Activated CD4-positive, alpha-beta memory T cell treated with anti-CD3 and anti-CD28 coated beads, Interleukin-2, amount 10 ng/mL, durations not matched to agents 7 days and 5 days (primary cell): ENCODE results near the gene CD19. TPM values are rescaled to one million over a fixed set of nuclear protein-coding genes. Genes with fewer than 3 reads are reported as not detected.
A peak's percentile ranks its signal among the peaks of the same experiment; 100 is the strongest.
"Not testable (repeated sequence)": the region's sequence is repeated elsewhere in the genome, so short reads cannot be mapped to it uniquely, and the experiment has no call there.

Experiments
- CTCF ChIA-PET: fragments of 350-600 bp; sonication (Branson Sonifier 250); formaldehyde crosslinking; loops from one replicate; lab custom pipeline; 2021; ENCODE audit warnings: antibody characterized with exemption, inconsistent platforms; lab: Charles Lee
- POLR2A ChIA-PET: fragments of 350-600 bp; sonication (Branson Sonifier 250); formaldehyde crosslinking; loops from one replicate; lab custom pipeline; 2021; ENCODE audit warnings: antibody characterized with exemption; lab: Charles Lee
- DNase-seq: peaks from one replicate; pipeline ENCODE4 v3.0.0-alpha.2; 2020
- H3K27ac Mint-ChIP-seq: one replicate; pipeline ENCODE4 v1.8.0; 2021; ENCODE audit warnings: mild to moderate bottlenecking, mixed read lengths
- H3K27me3 Mint-ChIP-seq: one replicate; pipeline ENCODE4 v1.8.0; 2021; ENCODE audit warnings: mixed read lengths
- H3K36me3 Mint-ChIP-seq: one replicate; pipeline ENCODE4 v1.8.0; 2021; ENCODE audit warnings: low read depth, mixed read lengths
- H3K4me1 Mint-ChIP-seq: one replicate; pipeline ENCODE4 v1.8.0; 2021; ENCODE audit warnings: mixed read lengths
- H3K4me3 Mint-ChIP-seq: one replicate; pipeline ENCODE4 v1.8.0; 2021; ENCODE audit warnings: mild to moderate bottlenecking, mixed read lengths
- H3K9me3 Mint-ChIP-seq: one replicate; pipeline ENCODE4 v1.8.0; 2021; ENCODE audit warnings: mixed read lengths
- total RNA-seq, 2 experiments: library from RNA; stranded (reverse); gene quantifications; one replicate each; pipeline ENCODE4 v1.2.3, GENCODE V29; 2021

CD19 gene
- total RNA-seq, 2 experiments from 2014 or later, result not detected

GRCh38 chr16:28946681-28947080 is 14.9 kb downstream of the CD19 start:
- Mint-ChIP-seq H3K27ac (no peak overlapping the region), H3K4me3 (no peak overlapping the region), H3K36me3 (peaks cover 8% of the 10 kb centered on the region), H3K4me1 (peaks cover 35% of the 10 kb centered on the region), H3K9me3 (no peaks in the 10 kb centered on the region), H3K27me3 (no peaks in the 10 kb centered on the region)
- DNase-seq, result no peak
- ChIA-PET CTCF (interaction anchor here (2.8 kb wide), 1 partner anchor 17 kb away, joined by 20 read pairs; no protein-coding TSS in a partner anchor), POLR2A (interaction anchor here (1.0 kb wide), 1 partner anchor 124 kb away, joined by 4 read pairs; the partner anchor contains the start of gene ATXN2L)

GRCh38 chr16:28950648-28951409 is 19.1 kb downstream of the CD19 start, which contains the start of gene NFATC2IP:
Gene NFATC2IP, plus strand, starts transcription at chr16:28950937. Its CDS starts 75 bp downstream, at chr16:28951012.
- DNase-seq, result peak; percentile 100
- peaks cover 37% of the 10 kb centered on the region for H3K4me1 Mint-ChIP-seq
- peak within 1 kb of the TSS; percentile 88 for H3K4me3 Mint-ChIP-seq
- H3K27me3 Mint-ChIP-seq, result no peaks in the 10 kb centered on the region
- H3K27ac Mint-ChIP-seq, result peak within 1 kb of the TSS; percentile 88
- no peaks in the 10 kb centered on the region for H3K9me3 Mint-ChIP-seq
- POLR2A ChIA-PET, result interaction anchor here (0.7 to 2.9 kb wide), 13 partner anchors 9 to 128 kb away, joined by 3 to 22 read pairs (median 4); partner anchors contain the start of genes ATXN2L, RABEP2, SH2B1 and SPNS1
- H3K36me3 Mint-ChIP-seq, result peaks cover 41% of the 10 kb centered on the region
- CTCF ChIA-PET, result interaction anchor here (0.6 to 0.9 kb wide), 5 partner anchors 14 to 88 kb away, joined by 3 to 4 read pairs (median 3); no protein-coding TSS in a partner anchor

GRCh38 chr16:28951410-28951943 is 19.7 kb downstream of the CD19 start:
- ChIA-PET POLR2A (interaction anchor here (0.9 to 2.9 kb wide), 5 partner anchors 12 to 119 kb away, joined by 3 to 20 read pairs (median 5); partner anchors contain the start of genes RABEP2, SH2B1 and SPNS1), CTCF (no interaction called here)
- peaks cover 37% of the 10 kb centered on the region for H3K4me1 Mint-ChIP-seq
- no peaks in the 10 kb centered on the region for H3K27me3 Mint-ChIP-seq
- no peaks in the 10 kb centered on the region for H3K9me3 Mint-ChIP-seq
- peak overlapping the region; percentile 88 for H3K4me3 Mint-ChIP-seq
- peak overlapping the region; percentile 81 for H3K27ac Mint-ChIP-seq
- H3K36me3 Mint-ChIP-seq, result peaks cover 46% of the 10 kb centered on the region
- DNase-seq, result no peak

DNA sequence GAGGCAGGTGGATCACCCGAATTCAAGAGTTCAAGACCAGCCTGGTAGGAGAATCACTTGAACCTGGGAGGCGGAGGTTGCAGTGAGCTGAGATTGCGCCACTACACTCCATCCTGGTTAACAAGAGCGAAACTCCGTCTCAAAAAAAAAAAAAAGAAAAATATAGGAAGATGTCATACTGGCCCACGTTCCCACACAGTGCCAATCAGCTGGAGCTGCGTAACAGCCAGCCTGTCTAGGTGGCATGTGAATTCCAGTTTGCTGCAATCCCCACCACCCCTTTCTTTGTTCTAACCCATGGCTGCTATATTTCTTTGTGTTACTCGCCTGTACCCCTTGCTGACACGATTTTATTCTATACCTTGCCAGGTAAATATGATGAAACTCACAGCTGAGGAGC is 26.4 kb downstream of the CD19 start:
- H3K9me3 Mint-ChIP-seq, result no peaks in the 10 kb centered on the region
- no peak for DNase-seq
- H3K27ac Mint-ChIP-seq, result no peak overlapping the region
- peaks cover 10% of the 10 kb centered on the region for H3K4me1 Mint-ChIP-seq
- H3K36me3 Mint-ChIP-seq, result peaks cover 76% of the 10 kb centered on the region
- CTCF ChIA-PET, result interaction anchor here (1.0 kb wide), 1 partner anchor 13 kb away, joined by 5 read pairs; no protein-coding TSS in a partner anchor
- POLR2A ChIA-PET, result interaction anchor here (1.2 to 1.4 kb wide), 2 partner anchors 9 to 16 kb away, joined by 3 to 6 read pairs; partner anchors contain the start of gene SPNS1
- H3K4me3 Mint-ChIP-seq, result no peak overlapping the region
- H3K27me3 Mint-ChIP-seq, result no peaks in the 10 kb centered on the region

DNA sequence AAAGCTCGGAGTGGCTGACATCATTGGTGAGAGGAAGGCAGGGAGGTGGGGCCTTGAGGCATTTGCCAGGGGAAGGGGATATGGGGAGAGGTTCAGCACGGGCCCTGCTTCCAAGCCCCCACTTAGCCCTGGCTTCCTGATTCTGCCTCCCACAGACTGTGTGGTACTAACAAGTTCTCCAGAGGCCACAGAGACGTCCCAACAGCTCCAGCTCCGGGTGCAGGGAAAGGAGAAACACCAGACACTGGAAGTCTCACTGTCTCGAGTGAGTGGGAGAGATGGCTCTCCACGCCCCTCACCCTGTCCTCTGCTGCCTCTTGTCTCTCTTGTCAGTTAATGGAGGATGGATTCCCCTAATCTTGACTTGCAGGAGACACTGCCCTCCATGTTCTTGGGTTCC is 27.1 kb downstream of the CD19 start:
- H3K36me3 Mint-ChIP-seq, result peaks cover 76% of the 10 kb centered on the region
- POLR2A ChIA-PET, result interaction anchor here (1.2 to 1.4 kb wide), 2 partner anchors 8 to 15 kb away, joined by 3 to 6 read pairs; partner anchors contain the start of gene SPNS1
- CTCF ChIA-PET, result interaction anchor here (1.0 kb wide), 1 partner anchor 14 kb away, joined by 5 read pairs; no protein-coding TSS in a partner anchor
- no peaks in the 10 kb centered on the region for H3K27me3 Mint-ChIP-seq
- no peak overlapping the region for H3K27ac Mint-ChIP-seq
- peaks cover 6% of the 10 kb centered on the region for H3K4me1 Mint-ChIP-seq
- no peaks in the 10 kb centered on the region for H3K9me3 Mint-ChIP-seq
- no peak for DNase-seq
- H3K4me3 Mint-ChIP-seq, result no peak overlapping the region

DNA sequence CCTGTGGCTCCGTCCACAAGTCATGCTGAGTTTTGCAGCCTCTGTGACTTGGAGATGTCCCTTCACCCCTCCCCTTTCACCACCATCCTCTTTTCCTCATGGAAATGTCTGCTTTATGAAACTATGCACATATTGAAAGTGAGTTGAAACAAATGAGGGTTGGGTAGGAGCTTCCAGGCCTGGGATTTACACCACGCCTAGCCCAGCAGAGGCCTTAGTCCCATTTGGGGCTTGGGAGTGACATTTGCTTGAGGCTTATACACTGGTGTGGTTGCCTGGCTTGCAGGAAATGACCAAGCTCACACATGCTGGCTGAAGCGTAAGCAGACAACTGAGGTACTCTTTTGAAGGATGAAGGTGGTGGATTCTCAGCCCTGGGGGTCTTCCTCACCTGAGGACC is 32.3 kb downstream of the CD19 start:
- no peak for DNase-seq
- no peak overlapping the region for H3K27ac Mint-ChIP-seq
- H3K9me3 Mint-ChIP-seq, result no peaks in the 10 kb centered on the region
- peaks cover 2% of the 10 kb centered on the region for H3K4me1 Mint-ChIP-seq
- H3K36me3 Mint-ChIP-seq, result peaks cover 56% of the 10 kb centered on the region
- no peak overlapping the region for H3K4me3 Mint-ChIP-seq
- ChIA-PET POLR2A (interaction anchor here (0.9 kb wide), 1 partner anchor 10 kb away, joined by 3 read pairs; no protein-coding TSS in a partner anchor), CTCF (no interaction called here)
- no peaks in the 10 kb centered on the region for H3K27me3 Mint-ChIP-seq

DNA sequence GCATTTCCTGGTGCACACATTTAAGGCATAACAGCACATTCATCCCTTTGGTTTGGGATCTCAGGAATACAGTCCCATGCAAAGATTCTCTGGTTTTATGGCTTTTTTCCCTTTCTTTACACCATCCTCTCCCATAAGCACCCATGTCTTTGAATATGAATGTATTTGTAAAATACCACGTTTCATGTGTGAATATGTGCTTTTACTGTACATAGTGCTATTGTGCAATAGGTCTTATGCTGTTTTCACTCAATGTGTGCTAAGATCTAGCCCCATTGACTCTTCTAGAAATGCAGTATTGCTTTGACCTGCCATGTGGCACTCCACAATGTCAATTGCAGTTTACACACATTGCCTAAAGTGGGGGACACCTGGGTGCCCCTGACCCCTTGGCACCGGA is 32.7 kb downstream of the CD19 start:
- peaks cover 53% of the 10 kb centered on the region for H3K36me3 Mint-ChIP-seq
- ChIA-PET POLR2A (interaction anchor here (0.9 kb wide), 1 partner anchor 9 kb away, joined by 3 read pairs; no protein-coding TSS in a partner anchor), CTCF (no interaction called here)
- peaks cover 2% of the 10 kb centered on the region for H3K4me1 Mint-ChIP-seq
- H3K4me3 Mint-ChIP-seq, result no peak overlapping the region
- no peaks in the 10 kb centered on the region for H3K27me3 Mint-ChIP-seq
- no peaks in the 10 kb centered on the region for H3K9me3 Mint-ChIP-seq
- no peak overlapping the region for H3K27ac Mint-ChIP-seq
- no peak for DNase-seq

- H3K27ac Mint-ChIP-seq, result no peak overlapping the region
These were observed 35.4 kb downstream of the CD19 start for GRCh38 chr16:28967156-28967555.

DNA sequence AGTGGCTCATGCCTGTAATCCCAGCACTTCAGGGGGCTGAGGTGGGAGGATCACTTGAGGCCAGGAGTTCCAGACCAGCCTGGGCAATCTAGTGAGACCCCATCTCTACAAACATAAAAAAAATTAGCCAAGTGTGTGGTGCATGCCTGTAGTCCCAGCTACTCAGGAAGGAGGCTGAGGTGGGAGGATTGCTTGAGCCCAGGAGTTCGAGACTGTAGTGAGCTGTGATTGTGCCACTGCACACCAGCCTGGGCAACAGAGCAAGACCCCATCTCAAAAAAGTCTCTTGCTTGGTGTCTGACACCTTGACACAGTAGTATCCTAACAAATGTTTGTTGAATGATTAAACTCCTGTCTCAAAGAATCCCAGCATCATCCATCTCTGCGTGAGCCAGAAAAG is 37.9 kb downstream of the CD19 start:
- H3K27ac Mint-ChIP-seq, CTCF ChIA-PET, H3K4me3 Mint-ChIP-seq, H3K27me3 Mint-ChIP-seq, H3K9me3 Mint-ChIP-seq, DNase-seq, POLR2A ChIA-PET: not testable (repeated sequence)
- H3K36me3 Mint-ChIP-seq, result peaks cover 13% of the 10 kb centered on the region
- H3K4me1 Mint-ChIP-seq, result peaks cover 11% of the 10 kb centered on the region

More at GRCh38 chr16:28967156-28967555, 35.4 kb downstream of the CD19 start:
- Mint-ChIP-seq H3K27me3 (no peaks in the 10 kb centered on the region), H3K9me3 (no peaks in the 10 kb centered on the region), H3K4me3 (no peak overlapping the region), H3K4me1 (no peaks in the 10 kb centered on the region), H3K36me3 (peaks cover 34% of the 10 kb centered on the region)
- ChIA-PET CTCF (interaction anchor here (0.7 to 1.4 kb wide), 2 partner anchors 10 to 11 kb away, joined by 3 read pairs; no protein-coding TSS in a partner anchor), POLR2A (interaction anchor here (1.3 kb wide), 1 partner anchor 9 kb away, joined by 3 read pairs; no protein-coding TSS in a partner anchor)
- no peak for DNase-seq

DNA sequence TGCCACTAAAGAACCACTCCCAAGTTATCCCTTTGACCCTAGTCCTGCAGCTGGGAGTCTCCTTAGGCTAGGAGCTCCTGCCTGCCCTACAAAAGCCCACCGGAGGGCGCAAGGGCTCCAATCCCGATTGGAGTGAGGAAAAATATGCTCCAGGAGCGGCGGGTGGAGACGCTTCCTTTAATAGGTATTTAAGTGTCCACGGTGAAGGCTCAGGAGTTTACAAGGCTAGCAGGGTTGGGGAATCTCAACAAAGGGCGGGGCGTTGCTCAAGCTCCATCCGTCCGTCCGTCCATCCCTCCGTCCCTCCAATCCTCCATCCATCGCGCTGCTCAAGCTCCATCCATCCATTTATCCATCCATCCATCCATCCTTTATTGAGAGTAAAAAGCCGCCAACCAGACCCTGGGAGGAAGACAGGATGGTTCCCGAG is 42.3 kb downstream of the CD19 start:
- CTCF ChIA-PET, result interaction anchor here (0.9 to 1.9 kb wide), 7 partner anchors 11 to 152 kb away, joined by 3 to 15 read pairs (median 4); partner anchors contain the start of genes ATXN2L, LAT and NFATC2IP
- no peaks in the 10 kb centered on the region for H3K27me3 Mint-ChIP-seq
- H3K36me3 Mint-ChIP-seq, result peaks cover 10% of the 10 kb centered on the region
- peak overlapping the region; percentile 78 for H3K27ac Mint-ChIP-seq
- DNase-seq, result peak; percentile 40
- POLR2A ChIA-PET, result interaction anchor here (0.6 to 5.5 kb wide), 17 partner anchors 10 to 1391 kb away, joined by 3 to 83 read pairs (median 4); partner anchors contain the start of genes ATXN2L, LAT, NFATC2IP and RABEP2
- H3K4me1 Mint-ChIP-seq, result peaks cover 40% of the 10 kb centered on the region
- peak overlapping the region; percentile 80 for H3K4me3 Mint-ChIP-seq
- no peaks in the 10 kb centered on the region for H3K9me3 Mint-ChIP-seq

DNA sequence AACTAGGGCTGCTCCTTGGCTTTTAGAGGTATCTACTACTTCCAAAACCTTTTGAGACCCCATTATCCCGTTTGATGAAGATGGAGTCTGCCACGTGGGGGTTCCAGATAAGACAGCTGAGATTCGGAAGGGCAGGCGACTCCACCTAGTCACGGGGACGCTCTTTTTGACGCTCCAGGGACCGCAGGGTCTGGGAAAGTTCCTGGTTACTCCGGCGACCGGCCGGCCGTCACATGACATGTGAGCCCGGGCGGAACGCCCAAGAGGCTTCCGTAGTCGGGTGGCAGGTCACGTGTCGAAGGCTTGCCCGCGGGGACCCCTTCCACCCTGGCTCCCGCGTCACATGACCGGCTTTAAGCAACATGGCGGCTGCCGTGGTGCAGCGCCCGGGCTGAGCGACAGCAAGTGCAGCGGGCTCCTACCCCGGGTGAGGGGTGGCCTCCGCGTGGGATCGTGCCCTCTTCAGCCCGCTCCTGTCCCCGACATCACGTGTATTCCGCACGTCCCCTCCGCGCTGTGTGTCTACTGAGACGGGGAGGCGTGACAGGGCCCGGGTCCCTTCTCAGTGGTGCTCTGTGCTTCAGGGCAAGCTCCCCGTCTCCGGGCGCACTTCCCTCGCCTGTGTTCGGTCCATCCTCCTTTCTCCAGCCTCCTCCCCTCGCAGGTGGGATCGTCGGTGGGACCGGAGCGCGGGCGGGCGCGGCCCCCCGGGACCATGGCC is 42.8 kb downstream of the CD19 start, which contains the start of gene SPNS1:
TSS of gene SPNS1 (plus strand) at position 342 of the 721 bp plus-strand sequence. CDS start at position 716, 374 bp downstream.
- Mint-ChIP-seq H3K36me3 (peaks cover 10% of the 10 kb centered on the region), H3K4me1 (peaks cover 40% of the 10 kb centered on the region), H3K9me3 (no peaks in the 10 kb centered on the region), H3K27me3 (no peaks in the 10 kb centered on the region), H3K27ac (peak within 1 kb of the TSS; percentile 78), H3K4me3 (peak within 1 kb of the TSS; percentile 80)
- ChIA-PET POLR2A (interaction anchor here (0.8 to 5.5 kb wide), 13 partner anchors 11 to 174 kb away, joined by 3 to 83 read pairs (median 4); partner anchors contain the start of genes ATXN2L, LAT, NFATC2IP and RABEP2), CTCF (interaction anchor here (1.2 to 1.9 kb wide), 5 partner anchors 11 to 101 kb away, joined by 3 to 15 read pairs (median 7); partner anchors contain the start of genes LAT and NFATC2IP)
- DNase-seq, result peak; percentile 95
